Activated CD4-positive, CD25-positive, alpha-beta regulatory T cell treated with anti-CD3 and anti-CD28 coated beads, Interleukin-2, amount 50 U/mL, for 72 hours (primary cell): ENCODE results near the gene FAM187B.

Source experiments
- DNase-seq: peaks from one replicate; pipeline ENCODE4 v3.0.0; 2021

The FAM187B gene

DNA sequence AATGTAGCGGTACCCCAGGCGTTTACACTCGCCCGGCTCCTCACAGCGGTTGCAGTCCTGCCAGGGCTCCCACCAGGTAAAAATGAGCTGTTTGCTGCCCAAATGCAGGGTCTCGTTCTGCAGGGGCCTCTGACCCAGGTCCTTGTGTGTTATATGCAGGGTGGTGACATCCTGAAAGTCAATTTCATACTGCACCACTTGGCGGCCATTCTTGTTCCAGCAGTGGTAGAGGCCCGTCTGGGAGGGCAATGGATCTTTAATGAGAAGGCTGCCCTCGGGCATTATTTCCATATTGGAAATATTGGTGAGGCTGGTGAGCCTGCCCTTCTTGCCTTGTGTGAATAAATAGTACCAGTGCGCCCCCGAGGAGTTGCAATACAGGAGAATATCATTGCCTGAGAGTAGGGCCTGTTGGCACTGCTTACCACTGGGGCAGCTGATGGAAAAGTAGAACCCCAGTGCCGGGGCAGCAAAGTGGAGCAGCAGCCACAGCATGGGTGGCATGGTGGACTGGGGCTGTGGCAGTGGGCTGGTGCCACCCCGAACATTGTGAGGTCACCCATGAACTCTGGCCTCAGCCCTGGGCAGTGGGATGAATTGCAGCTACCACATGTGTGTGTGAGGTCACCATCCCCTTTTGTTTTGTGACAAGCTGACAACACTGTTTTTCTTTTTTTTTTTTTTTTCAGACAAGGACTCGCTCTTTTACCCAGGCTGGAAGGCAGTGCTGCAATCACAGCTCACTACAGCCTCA lies at the start of gene FAM187B:
Gene FAM187B (minus strand): TSS at position 563 of the 754 bp plus-strand sequence. CDS start 59 bp downstream, at position 504.
- DNase-seq, result no peak

DNA sequence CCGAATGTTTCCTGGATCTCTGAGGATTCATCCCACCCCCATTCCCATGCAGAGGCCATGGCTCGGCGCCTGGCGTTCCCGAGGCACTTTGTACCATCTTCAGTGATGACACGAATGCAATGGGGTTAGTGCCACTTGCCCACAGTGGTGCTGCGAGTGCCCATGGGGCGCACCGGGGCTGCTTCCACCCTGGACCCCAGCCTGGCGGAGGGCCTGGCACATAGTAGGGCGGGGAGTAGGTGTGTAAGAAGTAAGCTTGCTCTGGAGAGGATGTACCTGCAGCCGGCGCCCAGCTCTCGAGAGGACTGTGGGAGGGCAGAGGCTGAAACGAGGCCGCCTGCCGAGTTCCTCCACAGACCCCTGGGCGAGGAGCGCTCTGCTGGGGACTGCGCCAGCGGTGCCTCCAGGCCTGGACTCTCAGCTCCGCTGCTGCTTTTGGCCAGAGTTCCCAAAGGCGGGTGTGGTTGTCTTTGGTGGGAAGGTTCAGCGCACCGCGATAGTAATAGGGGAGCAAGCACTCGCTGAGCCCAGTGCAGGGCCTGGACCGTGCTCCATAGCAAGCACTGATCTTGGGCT lies 48.3 kb upstream of the FAM187B start:
- no peak for DNase-seq

DNA sequence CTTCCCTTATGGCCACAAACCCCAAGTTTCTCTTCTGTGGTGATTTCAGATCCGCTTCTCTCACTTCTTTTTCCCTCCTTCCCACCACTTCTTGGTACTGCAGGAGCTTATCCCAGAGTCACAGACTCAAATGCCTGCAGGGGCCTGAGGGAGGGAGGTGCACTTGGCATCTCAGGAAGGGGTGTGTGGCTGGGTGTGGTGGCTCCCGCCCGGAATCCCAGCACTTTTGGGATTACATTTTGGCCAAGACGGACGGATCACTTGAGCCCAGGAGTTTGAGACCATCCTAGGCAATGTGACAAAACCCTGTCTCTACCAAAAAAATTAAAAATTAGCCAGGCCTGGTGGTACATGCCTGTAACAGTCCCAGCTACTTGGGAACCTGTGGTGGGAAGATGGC lies 45.8 kb upstream of the FAM187B start:
- DNase-seq, result no peak

DNA sequence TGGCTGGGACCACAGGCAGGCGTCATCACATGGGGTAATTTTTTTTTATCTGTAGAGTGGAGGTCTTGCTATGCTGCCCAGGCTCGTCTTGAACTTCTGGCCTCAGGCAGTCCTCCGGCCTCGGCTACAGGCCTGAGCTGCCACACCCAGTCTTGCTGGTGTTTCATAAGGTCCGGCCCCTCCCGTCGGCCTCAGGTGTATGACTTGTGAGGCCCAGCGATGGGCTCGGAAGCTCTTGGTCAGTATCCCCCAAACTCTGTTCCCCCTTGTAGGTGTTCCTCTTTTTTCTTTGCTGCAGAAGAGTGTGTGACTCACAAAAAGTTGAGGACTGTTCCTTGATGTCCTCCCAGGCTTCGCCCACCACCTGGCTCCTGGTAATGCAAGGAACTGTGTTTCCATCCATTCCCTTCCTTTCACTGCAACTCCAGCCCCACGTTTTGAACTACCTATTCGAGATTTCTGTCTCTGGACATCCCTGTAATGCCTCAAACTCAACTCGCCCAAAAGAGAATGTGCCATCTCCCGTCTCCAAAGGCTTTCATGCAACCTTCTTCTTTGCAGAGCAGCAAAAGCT lies 45.2 kb upstream of the FAM187B start:
- DNase-seq, result no peak

DNA sequence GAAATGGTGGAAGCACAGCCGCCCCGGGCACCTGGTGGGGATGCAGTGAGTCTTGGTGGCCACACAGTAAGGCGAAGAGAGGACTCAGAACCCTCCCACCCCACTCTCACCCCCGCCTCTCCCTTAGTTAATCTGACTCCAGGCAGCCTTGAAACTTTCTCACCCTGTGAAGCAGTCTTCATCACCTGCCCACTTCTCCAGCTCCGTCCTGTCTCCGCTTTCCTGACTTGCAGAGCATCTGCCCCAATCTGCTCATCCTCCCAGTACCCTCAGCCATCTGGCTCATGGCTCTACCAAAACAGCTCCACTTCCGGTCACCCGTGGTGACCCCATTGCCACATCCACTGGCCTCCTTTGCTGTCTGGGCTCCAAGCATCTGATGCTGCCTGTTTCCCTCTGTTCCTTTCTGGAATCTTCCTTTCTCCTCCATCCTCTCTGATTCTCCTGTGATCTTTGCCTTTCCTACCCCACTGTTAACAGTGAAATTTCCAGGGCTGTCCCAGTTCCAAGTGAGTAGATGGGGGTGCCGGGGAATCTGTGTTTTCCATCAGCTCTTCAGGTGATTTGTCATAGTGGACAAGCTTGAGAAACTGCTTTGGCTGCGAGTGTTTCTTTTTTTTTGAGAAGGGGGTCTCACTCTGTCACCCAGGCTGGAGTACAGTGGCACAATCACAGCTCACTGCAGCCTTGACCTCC lies 44.6 kb upstream of the FAM187B start:
- DNase-seq, result no peak

DNA sequence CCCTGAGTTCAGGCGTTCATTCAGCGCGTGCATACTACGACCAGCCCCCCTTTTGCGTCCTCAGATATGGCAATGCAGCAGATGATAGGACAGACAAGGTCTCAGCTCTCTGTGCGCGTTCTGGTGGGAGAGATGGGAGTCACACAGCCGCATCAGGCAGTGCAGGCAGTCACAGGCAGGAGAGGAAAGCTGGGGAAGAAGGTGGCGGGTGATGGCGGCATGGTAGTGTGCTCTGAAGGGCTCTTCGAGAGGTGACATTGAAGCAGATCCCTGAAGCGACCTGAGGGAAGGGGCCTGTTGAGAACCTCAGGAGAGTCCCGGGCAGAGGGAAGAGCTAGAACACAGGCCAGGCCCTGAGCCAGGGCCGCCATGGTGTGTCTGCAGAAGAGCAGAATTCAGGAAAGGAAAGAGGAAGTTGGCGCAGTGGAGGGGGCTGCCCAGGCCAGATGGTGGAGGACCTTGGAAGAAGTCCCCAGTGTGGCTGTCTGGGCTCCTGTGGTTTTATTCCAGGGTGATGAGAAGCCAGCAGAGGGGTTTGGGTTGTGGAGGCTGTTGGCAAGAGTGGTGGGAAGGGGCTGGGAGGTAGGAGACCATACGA lies 43.7 kb upstream of the FAM187B start:
- no peak for DNase-seq

DNA sequence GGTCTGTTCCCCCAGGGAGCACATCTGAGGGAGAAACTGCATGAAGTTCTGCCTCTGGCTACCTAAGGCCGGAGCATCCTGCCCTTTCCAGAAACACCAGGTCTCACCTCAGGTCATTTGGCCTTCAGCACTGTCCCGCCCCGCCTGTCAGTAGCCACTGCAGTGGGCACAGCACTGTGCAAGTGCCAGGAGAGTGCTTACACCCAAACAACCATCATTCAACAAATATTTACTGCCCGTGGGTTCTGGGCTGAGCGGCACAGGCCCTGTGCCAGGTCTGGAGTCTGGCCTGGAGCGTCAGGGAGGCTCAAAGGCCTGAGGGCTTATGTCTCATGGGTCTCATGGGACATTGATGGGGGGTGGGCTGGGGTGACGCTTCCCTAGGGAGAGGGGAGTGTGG lies 43.0 kb upstream of the FAM187B start:
- no peak for DNase-seq

DNA sequence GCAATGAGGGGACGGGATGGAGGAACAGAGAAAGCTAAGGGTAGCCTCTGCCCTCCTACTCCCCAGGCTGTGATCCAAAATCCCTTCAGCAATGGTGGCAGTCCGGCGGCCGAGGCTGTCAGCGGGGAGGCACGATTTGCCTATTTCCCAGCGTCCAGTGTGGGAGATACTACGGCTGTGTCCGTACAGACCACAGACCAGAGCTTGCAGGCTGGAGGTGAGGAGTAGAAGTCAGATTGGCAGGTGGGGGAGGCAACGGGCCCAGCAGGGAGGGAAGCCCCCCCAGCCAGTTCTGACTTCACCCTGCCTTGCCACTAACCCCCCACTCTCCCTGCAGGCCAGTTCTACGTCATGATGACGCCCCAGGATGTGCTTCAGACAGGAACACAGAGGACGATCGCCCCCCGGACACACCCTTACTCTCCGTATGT lies 41.9 kb upstream of the FAM187B start:
- no peak for DNase-seq

DNA sequence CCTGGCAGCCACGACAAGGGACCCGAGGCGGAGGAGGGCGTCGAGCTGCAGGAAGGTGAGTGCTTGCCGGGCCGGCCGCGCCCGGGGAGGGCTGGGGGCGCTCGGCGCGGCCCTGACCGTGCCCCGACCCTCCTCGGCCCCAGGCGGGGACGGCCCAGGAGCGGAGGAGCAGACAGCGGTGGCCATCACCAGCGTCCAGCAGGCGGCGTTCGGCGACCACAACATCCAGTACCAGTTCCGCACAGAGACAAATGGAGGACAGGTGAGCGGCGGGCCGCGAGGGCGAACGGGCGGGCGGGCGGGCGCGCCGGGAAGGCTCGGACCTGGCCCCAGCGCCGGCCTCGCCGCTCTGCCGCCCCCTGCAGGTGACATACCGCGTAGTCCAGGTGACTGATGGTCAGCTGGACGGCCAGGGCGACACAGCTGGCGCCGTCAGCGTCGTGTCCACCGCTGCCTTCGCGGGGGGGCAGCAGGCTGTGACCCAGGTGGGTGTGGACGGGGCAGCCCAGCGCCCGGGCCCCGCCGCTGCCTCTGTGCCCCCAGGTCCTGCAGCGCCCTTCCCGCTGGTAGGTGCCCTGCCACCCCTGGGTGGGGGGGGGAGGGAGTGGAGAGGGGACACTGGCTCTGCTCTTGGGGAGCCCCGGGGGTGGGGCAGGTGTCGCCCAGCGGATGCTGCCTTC lies 41.0 kb upstream of the FAM187B start:
- peak; percentile 83 for DNase-seq

DNA sequence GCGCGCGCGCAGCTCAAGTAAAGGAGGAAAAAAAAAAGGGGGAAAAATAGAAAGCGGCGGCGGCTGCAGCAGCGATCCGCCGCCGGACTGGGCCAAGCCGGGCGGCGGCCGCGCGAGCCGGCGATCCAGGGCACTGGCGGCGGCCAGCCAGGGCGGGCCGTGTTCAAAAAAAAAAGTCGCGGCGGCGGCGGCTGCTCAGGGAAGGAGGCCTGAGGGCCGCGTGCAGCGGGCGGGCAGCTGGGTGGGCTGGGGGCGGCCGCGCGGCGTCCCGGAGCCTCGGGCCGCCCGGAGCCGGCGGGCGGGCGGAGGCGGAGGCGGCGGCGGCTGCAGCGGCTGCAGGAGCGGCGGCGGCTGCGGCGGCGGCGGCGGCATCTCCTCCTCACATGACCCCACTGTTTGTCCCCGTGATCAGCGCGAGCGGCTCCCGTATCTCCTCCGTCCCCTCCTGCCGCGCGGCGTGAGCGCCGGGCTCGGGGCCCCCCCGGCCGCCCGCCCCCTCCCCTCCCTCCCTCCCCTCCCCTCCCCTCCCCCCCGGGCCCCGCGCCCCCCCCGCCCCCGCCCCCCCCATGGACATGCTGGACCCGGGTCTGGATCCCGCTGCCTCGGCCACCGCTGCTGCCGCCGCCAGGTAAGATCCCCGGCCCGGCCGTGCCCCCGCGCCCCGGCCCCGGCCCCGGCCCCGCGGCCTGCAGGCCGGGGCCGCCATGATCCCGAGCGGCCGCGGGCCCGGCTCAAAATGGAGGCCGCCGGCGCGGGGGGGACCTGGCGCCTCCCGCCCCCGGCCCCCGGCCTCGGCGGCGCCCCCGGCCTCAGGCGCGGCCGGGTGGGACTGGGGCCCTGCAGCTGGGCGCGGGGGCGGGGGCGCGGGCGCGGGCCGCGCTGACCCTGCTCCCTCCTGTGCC lies 40.2 kb upstream of the FAM187B start, which contains the start of gene USF2:
Gene USF2 (plus strand): TSS at position 427 of the 902 bp plus-strand sequence. CDS start 140 bp downstream, at position 567.
- peak; percentile 72 for DNase-seq

DNA sequence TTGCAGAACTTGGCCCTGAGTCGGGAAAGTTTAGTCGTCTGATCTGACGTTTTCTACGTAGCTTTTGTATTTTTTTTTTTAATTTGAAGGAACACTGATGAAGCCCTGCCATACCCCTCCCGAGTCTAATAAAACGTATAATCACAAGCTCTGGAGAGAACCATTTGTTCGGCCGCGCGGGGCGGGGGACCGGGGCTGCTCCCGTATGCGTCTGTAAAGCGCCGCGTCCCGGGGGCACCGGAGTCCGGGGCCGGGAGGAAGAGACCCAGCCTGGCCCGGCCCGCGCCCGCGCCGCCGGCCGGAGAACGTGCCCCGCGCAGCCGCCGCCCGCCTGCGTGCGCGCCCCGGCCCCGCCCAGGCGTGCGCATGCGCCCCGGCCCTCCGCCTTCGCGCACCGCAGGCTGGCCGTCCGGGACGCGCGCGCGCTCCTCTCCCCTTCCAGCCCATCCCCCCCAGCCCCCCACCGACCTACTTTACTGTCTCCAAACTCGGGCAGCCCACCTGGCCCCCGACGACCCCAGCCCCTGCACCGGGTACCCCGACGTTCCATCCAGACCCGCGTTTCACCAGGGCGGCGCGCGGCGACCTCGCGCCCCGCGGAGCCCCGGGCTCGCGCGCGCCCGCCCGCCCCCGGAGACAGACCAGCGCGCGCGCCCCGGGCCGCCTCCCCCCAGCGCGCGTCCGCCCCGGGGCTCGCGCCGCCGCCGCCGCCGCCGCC lies 39.4 kb upstream of the FAM187B start:
- DNase-seq, result peak; percentile 83

DNA sequence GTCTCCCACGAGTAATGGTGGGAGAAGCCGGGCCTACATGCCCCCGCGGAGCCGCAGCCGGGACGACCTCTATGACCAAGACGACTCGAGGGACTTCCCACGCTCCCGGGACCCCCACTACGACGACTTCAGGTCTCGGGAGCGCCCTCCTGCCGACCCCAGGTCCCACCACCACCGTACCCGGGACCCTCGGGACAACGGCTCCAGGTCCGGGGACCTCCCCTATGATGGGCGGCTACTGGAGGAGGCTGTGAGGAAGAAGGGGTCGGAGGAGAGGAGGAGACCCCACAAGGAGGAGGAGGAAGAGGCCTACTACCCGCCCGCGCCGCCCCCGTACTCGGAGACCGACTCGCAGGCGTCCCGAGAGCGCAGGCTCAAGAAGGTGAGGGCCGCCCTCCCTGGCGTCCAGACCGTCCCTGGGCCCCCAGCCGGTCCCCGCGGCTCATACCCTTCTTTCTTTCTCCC lies 38.8 kb upstream of the FAM187B start:
- peak; percentile 60 for DNase-seq

DNA sequence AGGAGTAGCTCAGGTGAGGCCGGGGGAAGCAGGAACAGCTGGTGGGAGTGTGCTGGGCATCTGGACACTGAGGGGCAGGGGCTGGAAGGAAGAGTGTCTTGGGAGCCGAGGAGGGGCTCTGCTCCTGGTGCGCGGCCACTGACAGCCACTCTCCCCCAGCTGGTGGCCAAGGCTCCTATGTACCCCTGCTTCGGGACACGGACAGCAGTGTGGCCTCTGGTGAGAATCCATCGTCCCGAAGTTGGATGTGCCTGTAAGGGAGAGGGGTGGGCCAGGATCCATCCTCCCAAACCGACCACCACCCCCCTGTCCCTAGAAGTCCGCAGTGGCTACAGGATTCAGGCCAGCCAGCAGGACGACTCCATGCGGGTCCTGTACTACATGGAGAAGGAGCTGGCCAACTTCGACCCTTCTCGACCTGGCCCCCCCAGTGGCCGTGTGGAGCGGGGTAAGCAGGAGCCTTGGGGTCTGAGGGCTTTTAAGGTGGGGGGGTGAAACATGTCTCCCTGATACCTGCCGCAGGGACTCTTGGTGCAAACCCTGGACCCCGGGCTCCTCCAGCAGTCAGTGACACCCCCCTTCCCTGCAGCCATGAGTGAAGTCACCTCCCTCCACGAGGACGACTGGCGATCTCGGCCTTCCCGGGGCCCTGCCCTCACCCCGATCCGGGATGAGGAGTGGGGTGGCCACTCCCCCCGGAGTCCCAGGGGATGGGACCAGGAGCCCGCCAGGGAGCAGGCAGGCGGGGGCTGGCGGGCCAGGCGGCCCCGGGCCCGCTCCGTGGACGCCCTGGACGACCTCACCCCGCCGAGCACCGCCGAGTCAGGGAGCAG lies 38.2 kb upstream of the FAM187B start:
- DNase-seq, result no peak

DNA sequence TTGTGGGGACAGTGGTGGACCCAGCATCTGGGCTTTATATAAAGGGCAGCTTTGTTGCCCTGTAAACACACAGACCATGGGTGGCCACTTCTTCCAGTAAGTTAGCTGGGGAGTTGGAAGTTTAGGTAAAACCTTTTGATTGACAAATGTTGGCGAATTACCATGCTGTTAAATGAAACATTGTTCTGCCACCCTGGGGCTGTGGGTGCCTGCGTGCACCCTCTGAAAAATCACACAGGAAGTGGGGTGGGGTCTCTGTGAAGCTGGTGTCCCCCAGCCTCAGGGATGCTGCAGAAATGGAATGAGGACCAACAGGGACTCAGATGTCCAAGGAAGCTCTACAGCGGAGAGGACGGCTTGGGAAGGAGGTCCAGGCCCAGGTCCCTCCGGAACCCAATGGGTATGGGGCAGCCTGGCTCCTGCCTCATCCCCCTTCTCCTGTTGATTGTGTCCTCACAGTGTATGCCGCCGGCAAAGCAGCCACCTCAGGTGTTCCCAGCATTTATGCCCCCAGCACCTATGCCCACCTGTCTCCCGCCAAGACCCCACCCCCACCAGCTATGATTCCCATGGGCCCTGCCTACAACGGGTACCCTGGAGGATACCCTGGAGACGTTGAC lies 37.5 kb upstream of the FAM187B start:
- peak; percentile 30 for DNase-seq

DNA sequence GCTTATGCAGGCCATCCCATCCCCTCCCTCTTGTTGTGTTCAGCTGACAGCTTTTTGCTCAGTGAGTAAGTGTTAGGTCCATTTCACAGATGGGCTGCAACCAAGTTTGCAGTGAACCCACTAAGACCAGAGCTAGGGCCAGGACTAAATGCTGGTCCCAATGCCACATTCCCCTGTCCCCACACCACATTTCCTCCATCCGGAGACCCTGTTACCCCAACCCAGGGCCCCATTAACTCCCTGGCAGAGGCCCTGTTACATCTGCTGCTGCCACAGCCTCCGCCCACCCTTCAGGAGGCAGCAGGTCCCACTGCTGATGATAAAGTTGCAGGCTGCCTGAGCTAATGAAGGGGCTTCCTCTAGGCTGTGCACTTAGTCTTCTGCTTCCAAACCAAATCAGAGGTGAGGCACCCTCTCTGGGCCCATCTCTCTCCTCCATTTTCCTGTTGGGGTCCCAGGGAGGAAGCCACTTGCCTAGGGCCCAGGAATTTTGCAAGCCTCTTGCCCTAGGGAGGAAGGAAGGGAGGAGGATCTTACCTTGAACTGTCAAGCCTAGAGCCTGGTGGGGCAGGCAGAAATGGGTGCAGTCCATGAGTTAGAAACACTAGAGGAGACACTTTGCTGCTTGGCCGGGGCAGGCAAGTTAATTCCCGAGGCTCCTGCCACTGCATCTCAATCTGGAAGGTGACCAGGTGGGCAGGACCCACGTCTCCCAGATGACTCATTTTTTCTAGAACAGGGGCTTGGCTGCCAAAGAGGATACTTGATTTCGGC lies 36.8 kb upstream of the FAM187B start:
- peak; percentile 23 for DNase-seq

DNA sequence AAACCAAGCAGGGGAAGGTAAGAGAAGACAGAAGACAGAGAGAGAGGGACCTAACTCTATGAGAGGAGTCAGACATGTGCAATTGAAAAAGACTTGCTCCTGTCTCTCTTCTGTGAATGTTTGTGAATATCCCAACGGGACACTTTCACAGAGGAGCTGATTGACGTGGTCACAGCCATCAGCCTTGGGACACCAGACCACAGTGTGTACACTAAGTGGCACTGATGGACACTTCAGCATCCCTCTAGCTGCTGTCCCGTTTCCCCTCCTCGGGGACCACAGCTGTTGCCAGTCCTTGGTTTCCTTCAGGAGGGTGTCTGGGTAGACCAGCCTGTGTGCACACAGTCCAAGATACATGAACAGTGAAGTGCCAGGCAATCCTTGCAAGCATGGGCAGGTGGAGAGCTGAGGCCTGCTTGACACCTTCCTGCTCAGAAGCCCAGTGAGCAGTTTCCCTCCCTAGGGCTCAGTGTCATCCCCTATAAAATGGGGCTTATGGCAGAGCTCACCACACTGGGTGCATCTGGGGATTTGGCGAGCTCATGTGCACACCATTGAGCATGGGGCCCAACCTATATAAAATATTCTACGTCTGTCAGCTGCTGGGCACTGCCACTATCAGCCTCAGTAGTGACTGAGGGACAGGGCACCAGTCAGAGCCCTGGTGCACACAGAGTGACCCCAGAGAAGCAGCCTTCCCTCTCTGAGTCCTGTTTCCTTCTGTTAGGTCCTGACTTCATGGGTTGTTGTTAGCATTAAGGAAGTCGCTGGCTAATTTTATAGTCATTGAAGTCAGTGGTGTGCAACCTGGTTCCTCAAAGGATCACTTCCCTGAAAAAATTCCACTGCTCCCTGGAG lies 36.0 kb upstream of the FAM187B start:
- peak; percentile 26 for DNase-seq

DNA sequence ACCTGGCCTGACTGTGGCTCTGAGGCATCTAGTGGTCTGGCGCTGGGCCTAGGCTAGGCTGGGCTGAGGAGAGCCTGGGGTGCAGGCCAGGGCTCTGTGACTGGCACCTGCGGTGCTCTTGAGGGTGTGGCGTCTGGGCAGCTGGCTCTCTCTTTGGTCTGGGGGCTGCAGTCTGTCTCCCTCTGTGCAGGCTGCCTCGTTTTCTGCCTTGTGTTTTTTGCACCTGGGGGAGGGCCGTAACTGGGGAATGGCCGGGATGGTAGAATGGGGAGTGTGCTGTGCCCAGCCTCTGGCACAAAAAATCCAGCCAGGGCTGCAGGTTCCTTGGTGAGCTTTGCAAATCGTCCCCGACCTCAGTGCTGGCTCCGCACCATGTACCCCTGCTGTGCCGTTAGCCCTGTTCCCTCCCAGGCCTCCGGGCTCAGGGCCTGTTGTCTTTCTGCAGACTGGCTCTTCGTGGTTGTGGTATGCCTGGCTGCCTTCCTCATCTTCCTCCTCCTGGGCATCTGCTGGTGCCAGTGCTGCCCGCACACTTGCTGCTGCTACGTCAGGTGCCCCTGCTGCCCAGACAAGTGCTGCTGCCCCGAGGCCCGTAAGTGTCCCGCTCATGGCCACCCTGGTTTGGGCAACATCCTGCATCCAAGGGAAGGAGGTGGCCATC lies 33.7 kb upstream of the FAM187B start:
- DNase-seq, result peak; percentile 28
